Measurements from ENCODE around the gene PNKP. TPM values are rescaled to one million over a fixed set of nuclear protein-coding genes. Genes with fewer than 3 reads are reported as not detected.

Gene PNKP
- total and polyA plus RNA-seq, 9 of the 15 experiments (the other 6 are each of a cell fraction or from before 2014, with no cell fraction given) = 2.8 to 85.4 (median 25.3) TPM

GRCh38 chr19:49866933-49867782 lies at the start of gene PNKP (continued):
- TF ChIP-seq PRDM10 (IDR thresholded peaks at IDR 0.05; ENCODE audit: partially characterized antibody) = peak; percentile 44
- TF ChIP-seq CXXC5 (CRISPR knock-in tag; IDR thresholded peaks at IDR 0.05) = peak; percentile 70
- TF ChIP-seq CTBP1 (IDR thresholded peaks at IDR 0.05; ENCODE audit: borderline replicate concordance) = peak; percentile 81
- TF ChIP-seq ZMIZ1 (IDR thresholded peaks at IDR 0.05; ENCODE audit: low read depth in 2 of 2, low read length in 2 of 2) = 0 out of 4 replicates have a peak, but pooled peaks of 1 of the 2 experiments have one; percentile 40
- 0 out of 2 replicates have a peak, but pooled peaks have one; percentile 14 for TF ChIP-seq TCF3 (CRISPR knock-in tag; IDR thresholded peaks at IDR 0.05)
- no peak for TF ChIP-seq ZNF239 (CRISPR knock-in tag; IDR thresholded peaks at IDR 0.05)
- TF ChIP-seq HDAC2 (IDR thresholded peaks at IDR 0.05) = peak; percentile 75; the same call in 1 of the 2 replicates
- peak; percentile 83 for TF ChIP-seq CREB1 (IDR thresholded peaks at IDR 0.05)
- peak; percentile 81 for TF ChIP-seq CREB1 (CRISPR knock-in tag; IDR thresholded peaks at IDR 0.05)
- TF ChIP-seq GABPB1 (CRISPR knock-in tag; IDR thresholded peaks at IDR 0.05) = peak; percentile 95
- peak; percentile 76 for TF ChIP-seq NRF1 (conservative IDR thresholded peaks at IDR 0.05 in 1 of 2, IDR thresholded peaks at IDR 0.05 in 1 of 2)
- no peak for TF ChIP-seq RFX5 (IDR thresholded peaks at IDR 0.05; ENCODE audit: low read depth, low read length)
- no peak for TF ChIP-seq ZNF644 (tag; IDR thresholded peaks at IDR 0.05; ENCODE audit: low read depth)
- TF ChIP-seq SAP30 (IDR thresholded peaks at IDR 0.05; ENCODE audit: borderline replicate concordance, insufficient read depth, low read depth, low read length, poor library complexity, severe bottlenecking) = peak; percentile 95
- 0 out of 4 replicates have a peak, but pooled peaks of 1 of the 2 experiments have one; percentile 11 for TF ChIP-seq FOXA3 (CRISPR knock-in tag; conservative IDR thresholded peaks at IDR 0.05 in 1 of 2, IDR thresholded peaks at IDR 0.05 in 1 of 2)
- peak; percentile 45; the same call in 1 of the 2 replicates for TF ChIP-seq LCOR (CRISPR knock-in tag; IDR thresholded peaks at IDR 0.05)
- no peak for TF ChIP-seq RNF219 (CRISPR knock-in tag; IDR thresholded peaks at IDR 0.05)
